Omental fat pad (tissue), 4 donors: ENCODE data around the gene POU3F2. TPM values are rescaled to one million over a fixed set of nuclear protein-coding genes. Genes with fewer than 3 reads are reported as not detected.

Experiments used
- ATAC-seq: fragments of 150-250 bp; one replicate; pipeline ENCODE4 v1.9.1; 2016; ENCODE audit warnings: mild to moderate bottlenecking, moderate library complexity; ENCODE audit not compliant: low FRiP score
- DNase-seq: peaks from one replicate; pipeline ENCODE4 v3.0.0-alpha.2; 2019; ENCODE audit warnings: low spot score
- total RNA-seq, 4 donors: library from RNA; depleted of rRNA; stranded (reverse); fragments of >200 nt; gene quantifications; one replicate each; pipeline ENCODE4 v1.1.0, GENCODE V29; 2016
- TF ChIP-seq, protein P1 (sequence below), 3 donors: fragments of 450-650 bp; IDR thresholded peaks; one replicate each; pipeline ENCODE4 v1.5.1; 2016 to 2017; ENCODE audit warnings: antibody characterized with exemption in 3 of 3, mild to moderate bottlenecking in 3 of 3, moderate library complexity in 2 of 3

The POU3F2 gene
- total RNA-seq, 4 donors from 2014 or later = not detected

DNA sequence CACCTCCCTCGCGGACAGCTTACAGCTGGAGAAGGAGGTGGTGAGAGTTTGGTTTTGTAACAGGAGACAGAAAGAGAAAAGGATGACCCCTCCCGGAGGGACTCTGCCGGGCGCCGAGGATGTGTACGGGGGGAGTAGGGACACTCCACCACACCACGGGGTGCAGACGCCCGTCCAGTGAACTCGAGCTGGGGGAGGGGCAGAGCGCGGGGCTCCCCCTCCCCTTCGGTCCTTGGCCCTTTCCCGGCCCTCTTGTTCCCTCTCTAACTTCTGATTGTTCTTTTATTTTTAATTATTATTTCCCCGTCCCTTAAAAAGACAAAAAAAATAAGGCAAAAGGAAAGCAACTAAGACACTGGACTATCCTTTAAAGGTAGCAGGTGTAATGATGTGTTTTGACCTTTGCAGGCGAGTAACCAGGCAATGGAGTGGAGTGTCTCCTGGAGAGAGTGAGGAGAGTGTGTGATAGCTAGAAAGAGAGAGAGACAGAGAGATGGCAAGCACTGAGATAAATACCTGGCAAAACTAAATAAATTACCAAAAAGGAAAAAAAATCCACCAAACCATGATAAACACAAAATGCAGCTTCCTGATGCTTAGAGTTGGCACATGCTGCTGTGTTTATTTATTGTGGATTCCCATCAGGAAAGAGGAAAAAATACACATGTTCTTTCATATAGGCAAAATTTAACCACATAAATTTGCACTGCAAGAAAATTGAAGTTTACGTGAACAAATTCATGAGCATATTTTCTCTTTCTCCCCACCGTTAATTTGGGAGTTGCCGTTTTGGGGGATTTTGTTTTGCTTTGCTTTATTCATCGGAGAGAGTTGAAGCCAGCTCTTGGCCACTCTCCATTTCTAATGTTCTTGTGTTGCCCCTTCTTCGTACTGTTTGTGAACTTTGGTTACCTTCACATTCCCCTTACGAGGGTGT, 1.9 kb downstream of the POU3F2 start:
- ATAC-seq (no peak), DNase-seq (no peak)
- TF ChIP-seq, protein P1, sequence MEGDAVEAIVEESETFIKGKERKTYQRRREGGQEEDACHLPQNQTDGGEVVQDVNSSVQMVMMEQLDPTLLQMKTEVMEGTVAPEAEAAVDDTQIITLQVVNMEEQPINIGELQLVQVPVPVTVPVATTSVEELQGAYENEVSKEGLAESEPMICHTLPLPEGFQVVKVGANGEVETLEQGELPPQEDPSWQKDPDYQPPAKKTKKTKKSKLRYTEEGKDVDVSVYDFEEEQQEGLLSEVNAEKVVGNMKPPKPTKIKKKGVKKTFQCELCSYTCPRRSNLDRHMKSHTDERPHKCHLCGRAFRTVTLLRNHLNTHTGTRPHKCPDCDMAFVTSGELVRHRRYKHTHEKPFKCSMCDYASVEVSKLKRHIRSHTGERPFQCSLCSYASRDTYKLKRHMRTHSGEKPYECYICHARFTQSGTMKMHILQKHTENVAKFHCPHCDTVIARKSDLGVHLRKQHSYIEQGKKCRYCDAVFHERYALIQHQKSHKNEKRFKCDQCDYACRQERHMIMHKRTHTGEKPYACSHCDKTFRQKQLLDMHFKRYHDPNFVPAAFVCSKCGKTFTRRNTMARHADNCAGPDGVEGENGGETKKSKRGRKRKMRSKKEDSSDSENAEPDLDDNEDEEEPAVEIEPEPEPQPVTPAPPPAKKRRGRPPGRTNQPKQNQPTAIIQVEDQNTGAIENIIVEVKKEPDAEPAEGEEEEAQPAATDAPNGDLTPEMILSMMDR (IDR thresholded peaks at IDR 0.05) = no peak

DNA sequence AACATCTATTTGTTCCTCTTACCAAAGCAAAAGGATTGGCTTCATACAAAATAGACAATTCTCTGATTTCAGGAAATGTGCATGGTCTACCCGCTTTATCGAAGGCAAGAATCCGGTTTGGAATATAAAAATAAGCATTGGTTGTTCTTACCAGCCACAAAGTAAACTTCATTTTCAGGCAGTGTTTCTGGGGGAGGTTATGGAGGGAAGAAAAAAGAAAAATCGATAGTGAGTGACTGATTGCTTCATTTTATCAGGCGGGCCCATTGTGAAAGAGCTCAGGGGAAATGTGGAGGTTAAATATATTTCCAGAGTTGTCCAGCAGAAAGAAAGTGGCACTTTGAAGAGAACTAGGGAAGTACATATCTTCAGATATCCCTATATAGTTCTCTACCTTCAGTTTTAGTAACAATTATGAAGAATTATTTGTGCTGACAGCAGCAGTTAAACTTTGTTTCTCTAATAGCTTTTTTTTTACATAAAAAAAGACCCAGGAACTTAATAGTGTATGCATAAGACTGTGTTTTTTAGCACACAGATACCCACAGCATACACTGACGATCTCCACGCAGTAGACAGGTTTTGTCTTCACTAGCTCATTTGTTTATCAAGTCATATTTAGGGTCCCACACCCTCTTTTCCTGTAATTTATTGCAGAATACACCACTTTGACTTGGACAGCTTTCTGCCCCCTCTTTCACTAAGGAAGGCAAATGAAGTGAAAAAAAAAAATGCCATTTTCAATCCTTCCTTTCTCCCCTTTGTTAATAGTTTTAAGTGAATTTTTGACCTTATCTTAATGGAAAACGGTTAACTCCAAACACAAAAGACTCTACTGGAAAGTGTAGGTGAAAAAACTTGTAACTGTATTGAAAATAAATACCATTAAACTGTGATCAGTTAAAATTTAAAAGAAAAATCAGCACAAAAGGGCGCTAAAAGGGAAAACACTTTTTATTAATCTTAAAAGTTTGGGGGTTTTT, 2.9 kb downstream of the POU3F2 start:
- TF ChIP-seq, protein P1 (IDR thresholded peaks at IDR 0.05) = no peak
- ATAC-seq (no peak), DNase-seq (no peak)

DNA sequence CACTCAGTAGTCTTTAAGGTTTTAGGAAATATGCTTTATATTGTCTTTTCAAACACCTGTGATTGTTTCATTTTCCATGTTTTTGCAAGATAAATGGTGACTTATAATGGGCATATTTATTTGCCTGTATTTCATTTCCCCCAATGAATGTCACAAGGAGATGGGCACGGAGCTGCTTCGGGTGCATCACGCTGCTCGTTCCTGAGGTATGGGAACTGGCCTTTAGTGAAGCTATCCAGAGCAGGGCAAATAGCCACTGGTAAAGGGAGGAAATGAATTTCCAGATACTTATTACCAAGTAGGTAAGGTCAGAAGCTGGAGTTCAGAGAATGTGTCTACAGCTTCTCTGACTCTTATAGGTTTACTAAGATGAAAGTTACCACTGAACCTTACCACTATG, 3.7 kb downstream of the POU3F2 start:
- ATAC-seq = no peak
- no peak for DNase-seq
- TF ChIP-seq, protein P1 (IDR thresholded peaks at IDR 0.05) = no peak

DNA sequence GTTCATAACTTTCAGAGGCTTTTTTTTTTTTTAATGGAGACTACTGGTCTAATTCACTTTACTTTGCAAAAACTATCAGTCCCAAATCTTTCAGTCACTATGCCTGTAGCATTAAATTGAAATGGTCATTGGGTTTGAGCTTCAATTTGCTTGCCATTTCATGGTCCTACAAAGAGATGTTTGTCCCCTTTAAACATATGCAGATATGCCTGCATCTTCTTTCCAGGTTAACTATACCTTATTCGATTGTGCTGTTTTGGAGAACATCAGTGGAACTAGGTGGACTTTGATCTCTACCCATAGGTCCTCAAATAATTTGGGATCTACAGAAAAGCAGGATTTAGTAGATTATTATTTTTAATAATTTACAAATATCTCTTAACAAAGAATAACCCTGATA, 4.6 kb downstream of the POU3F2 start:
- DNase-seq (no peak), ATAC-seq (no peak)
- TF ChIP-seq, protein P1 (IDR thresholded peaks at IDR 0.05) = no peak

DNA sequence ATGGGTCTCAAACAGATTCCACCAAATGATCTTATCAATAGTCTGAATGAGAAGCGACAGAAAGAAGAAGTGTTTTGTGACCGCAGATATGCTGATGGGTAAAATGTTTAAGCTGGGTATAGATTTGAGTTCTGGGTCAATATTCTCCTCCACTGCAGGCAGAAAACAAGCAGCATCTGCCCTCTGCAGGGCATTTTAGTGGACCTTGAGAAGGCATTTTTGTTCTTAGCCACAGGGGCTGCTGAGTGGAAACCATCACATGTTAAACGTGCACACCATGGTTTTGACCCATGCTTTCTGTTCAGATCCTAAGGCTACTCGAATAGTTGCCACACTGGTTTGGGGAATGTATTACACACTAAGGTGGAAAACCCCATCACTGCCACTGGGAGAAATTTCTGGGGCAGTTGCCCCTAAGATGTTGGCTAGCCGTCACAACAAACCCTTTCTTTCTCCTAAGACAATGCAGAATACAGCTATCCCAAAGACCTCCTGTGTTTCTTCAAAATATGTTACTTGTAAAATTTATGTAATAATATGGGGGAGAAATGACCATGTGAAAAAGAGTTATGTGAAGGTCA, 5.5 kb downstream of the POU3F2 start:
- DNase-seq (no peak), ATAC-seq (no peak)
- TF ChIP-seq, protein P1 (IDR thresholded peaks at IDR 0.05) = no peak

DNA sequence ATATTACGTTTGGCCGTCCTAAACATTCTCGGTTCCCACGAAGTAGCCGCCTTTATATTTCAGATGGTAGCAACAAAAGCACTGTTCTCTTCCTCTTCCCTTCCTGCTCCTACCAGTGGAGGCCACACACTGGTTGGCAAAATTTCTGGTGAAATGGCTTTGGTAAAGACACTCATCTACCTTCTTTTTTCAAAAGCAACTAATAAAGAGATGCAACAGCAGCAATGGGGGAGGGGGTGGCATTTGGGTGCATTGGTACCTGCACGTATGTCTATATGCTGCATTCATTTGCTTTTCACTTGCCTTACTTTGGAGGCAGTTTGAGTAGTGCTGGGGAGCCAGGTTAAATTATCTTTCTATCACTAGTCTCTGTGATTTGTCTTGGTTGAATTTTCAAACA, 6.0 kb downstream of the POU3F2 start:
- no peak for ATAC-seq
- DNase-seq = no peak
- TF ChIP-seq, protein P1 (IDR thresholded peaks at IDR 0.05) = no peak
